ENCODE data around the gene PPP1R37. TPM values are rescaled to one million over a fixed set of nuclear protein-coding genes. Genes with fewer than 3 reads are reported as not detected.

The PPP1R37 gene
- total and polyA plus RNA-seq, 2 of the 13 experiments (the other 11 are each of a cell fraction or from before 2014, with no cell fraction given) = 9.0 to 14.3 TPM

DNA sequence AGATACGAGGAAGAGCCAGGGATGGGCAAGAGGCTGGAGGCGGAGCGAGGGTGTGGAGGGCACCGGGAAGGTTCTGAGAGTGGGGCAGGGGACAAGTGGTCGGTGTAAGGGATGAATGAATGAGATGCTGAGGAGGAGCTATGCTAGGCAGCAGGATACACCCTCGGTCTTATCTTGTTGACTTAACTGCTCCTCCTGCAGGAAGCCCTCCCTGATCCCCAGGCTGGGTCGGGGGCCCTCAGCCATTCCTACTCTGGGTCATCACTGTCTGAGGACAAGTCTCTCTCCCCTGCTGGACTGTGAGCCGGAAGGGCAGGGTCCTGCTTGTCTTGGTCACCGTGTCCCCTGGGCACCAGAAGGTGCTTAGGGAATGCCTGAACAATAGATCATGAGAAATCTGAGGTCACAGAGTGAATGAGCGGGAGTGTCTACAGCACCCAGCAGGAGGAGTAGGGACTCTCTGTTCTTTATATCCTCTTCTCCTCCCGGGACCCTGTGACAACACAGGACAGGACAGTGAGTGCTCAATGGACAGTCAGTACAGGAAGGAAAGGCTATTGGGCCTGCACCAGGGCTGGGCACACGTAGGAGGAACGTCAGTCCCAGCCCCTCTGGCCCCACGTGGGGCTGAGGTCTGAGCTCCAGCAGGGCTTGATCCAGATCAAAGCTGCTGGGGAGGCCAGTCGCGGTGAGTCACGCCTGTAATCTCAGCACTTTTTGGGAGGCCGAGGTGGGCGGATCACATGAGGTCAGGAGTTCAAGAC lies 61.3 kb downstream of the PPP1R37 start (continued):
- TF ChIP-seq, protein P1, sequence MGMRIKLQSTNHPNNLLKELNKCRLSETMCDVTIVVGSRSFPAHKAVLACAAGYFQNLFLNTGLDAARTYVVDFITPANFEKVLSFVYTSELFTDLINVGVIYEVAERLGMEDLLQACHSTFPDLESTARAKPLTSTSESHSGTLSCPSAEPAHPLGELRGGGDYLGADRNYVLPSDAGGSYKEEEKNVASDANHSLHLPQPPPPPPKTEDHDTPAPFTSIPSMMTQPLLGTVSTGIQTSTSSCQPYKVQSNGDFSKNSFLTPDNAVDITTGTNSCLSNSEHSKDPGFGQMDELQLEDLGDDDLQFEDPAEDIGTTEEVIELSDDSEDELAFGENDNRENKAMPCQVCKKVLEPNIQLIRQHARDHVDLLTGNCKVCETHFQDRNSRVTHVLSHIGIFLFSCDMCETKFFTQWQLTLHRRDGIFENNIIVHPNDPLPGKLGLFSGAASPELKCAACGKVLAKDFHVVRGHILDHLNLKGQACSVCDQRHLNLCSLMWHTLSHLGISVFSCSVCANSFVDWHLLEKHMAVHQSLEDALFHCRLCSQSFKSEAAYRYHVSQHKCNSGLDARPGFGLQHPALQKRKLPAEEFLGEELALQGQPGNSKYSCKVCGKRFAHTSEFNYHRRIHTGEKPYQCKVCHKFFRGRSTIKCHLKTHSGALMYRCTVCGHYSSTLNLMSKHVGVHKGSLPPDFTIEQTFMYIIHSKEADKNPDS (CRISPR knock-in tag; IDR thresholded peaks at IDR 0.05) = no peak
- TF ChIP-seq, protein P2, sequence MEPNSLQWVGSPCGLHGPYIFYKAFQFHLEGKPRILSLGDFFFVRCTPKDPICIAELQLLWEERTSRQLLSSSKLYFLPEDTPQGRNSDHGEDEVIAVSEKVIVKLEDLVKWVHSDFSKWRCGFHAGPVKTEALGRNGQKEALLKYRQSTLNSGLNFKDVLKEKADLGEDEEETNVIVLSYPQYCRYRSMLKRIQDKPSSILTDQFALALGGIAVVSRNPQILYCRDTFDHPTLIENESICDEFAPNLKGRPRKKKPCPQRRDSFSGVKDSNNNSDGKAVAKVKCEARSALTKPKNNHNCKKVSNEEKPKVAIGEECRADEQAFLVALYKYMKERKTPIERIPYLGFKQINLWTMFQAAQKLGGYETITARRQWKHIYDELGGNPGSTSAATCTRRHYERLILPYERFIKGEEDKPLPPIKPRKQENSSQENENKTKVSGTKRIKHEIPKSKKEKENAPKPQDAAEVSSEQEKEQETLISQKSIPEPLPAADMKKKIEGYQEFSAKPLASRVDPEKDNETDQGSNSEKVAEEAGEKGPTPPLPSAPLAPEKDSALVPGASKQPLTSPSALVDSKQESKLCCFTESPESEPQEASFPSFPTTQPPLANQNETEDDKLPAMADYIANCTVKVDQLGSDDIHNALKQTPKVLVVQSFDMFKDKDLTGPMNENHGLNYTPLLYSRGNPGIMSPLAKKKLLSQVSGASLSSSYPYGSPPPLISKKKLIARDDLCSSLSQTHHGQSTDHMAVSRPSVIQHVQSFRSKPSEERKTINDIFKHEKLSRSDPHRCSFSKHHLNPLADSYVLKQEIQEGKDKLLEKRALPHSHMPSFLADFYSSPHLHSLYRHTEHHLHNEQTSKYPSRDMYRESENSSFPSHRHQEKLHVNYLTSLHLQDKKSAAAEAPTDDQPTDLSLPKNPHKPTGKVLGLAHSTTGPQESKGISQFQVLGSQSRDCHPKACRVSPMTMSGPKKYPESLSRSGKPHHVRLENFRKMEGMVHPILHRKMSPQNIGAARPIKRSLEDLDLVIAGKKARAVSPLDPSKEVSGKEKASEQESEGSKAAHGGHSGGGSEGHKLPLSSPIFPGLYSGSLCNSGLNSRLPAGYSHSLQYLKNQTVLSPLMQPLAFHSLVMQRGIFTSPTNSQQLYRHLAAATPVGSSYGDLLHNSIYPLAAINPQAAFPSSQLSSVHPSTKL (CRISPR knock-in tag; IDR thresholded peaks at IDR 0.05) = peak; percentile 72
- peak; percentile 40; the same call in 1 of the 2 replicates for TF ChIP-seq ELF1 (CRISPR knock-in tag; IDR thresholded peaks at IDR 0.05)

DNA sequence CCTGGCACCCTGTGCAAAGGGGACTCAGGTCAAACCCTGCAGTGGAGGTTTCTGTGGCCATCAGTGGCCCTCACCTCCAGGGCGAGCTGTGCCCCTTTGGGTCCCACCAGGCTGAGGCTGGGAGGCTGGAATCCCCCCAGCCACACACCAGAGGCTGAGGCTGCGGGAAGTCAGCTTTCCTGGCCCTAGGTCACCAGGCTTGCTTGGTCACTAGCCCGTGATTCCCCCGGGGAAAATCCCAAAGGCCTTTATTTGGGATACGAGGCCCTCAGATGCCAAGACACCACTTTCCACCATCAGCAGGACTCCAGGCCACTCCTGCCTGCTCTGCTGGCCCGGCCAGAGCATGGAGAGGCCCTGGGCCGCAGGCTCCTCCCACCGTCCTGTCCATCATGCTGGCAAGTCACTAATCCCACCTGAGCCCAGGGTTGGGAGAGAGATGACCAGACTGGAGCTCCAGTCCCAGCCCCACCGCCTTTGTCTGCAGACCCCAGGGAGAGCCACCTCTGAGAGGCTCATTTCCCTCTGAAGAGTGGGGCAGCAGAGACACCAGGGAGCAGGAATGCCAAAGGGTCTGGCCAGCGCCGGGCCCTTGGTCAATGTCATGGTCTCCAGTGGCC lies 63.1 kb downstream of the PPP1R37 start:
- no peak overlapping the region for H2AFZ ChIP-seq (ENCODE audit: low read length)
- intact Hi-C loops (cut with micrococcal nuclease; ENCODE audit: unreplicated experiment) (no loop called here), in situ Hi-C loops (cut with HindIII; ENCODE audit: extremely low pct_ligation_motif_present, low pct_unique_long_range_greater_than_20kb) (no loop called here)
- peaks cover 82% of the 10 kb centered on the region for H3K4me1 ChIP-seq (ENCODE audit: insufficient read depth, low read length)
- H3K4me2 ChIP-seq (ENCODE audit: low read depth, low read length) = peak overlapping the region; percentile 58
- H3K4me3 ChIP-seq (replicated peaks in 1 of 3; ENCODE audit: insufficient read depth in 1 of 3, low read depth in 2 of 3, low read length in 3 of 3) = no peak overlapping the region
- H3K27me3 ChIP-seq (ENCODE audit: control insufficient read depth in 1 of 2, insufficient read depth in 2 of 2, low read length in 2 of 2) = peaks cover 9 to 52% of the 10 kb centered on the region in 2 experiments; a peak in 4 of 5 replicates
- WGBS (ENCODE audit: low lambda C conversion rate) = 20% methylated on average over 6 of the region's 11 CpGs
- no peaks in the 10 kb centered on the region for H3K36me3 ChIP-seq (replicated peaks in 1 of 2; ENCODE audit: control insufficient read depth in 1 of 2, insufficient read depth in 2 of 2, low read length in 2 of 2)
- no peak for DNase-seq (ENCODE audit: low spot score)
- BruUV-seq (replicated peaks) = no TSS peak
- ChIA-PET CTCF (ENCODE audit: low intra/inter-chr PET ratio, low total read pairs) (no interaction called here), POLR2A (no interaction called here)
- no peak for ATAC-seq
- no peaks in the 10 kb centered on the region for H3K9me3 ChIP-seq (ENCODE audit: low read length)
- no peak overlapping the region for H3K9ac ChIP-seq (ENCODE audit: insufficient read depth, low read depth, low read length)
- H4K20me1 ChIP-seq (ENCODE audit: insufficient read depth, low read length) = no peaks in the 10 kb centered on the region
- FAIRE-seq = no peak
- no peak overlapping the region for H3K27ac ChIP-seq (ENCODE audit: extremely low read length, insufficient read depth, low read length)
- H3K79me2 ChIP-seq (ENCODE audit: insufficient read depth, low read length) = no peaks in the 10 kb centered on the region
- TF ChIP-seq, protein P3, sequence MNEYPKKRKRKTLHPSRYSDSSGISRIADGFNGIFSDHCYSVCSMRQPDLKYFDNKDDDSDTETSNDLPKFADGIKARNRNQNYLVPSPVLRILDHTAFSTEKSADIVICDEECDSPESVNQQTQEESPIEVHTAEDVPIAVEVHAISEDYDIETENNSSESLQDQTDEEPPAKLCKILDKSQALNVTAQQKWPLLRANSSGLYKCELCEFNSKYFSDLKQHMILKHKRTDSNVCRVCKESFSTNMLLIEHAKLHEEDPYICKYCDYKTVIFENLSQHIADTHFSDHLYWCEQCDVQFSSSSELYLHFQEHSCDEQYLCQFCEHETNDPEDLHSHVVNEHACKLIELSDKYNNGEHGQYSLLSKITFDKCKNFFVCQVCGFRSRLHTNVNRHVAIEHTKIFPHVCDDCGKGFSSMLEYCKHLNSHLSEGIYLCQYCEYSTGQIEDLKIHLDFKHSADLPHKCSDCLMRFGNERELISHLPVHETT (CRISPR knock-in tag; conservative IDR thresholded peaks at IDR 0.05) = no peak
- TF ChIP-seq, protein P4, sequence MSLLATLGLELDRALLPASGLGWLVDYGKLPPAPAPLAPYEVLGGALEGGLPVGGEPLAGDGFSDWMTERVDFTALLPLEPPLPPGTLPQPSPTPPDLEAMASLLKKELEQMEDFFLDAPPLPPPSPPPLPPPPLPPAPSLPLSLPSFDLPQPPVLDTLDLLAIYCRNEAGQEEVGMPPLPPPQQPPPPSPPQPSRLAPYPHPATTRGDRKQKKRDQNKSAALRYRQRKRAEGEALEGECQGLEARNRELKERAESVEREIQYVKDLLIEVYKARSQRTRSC (CRISPR knock-in tag; IDR thresholded peaks at IDR 0.05; ENCODE audit: low read depth) = no peak
- TF ChIP-seq, protein P5, sequence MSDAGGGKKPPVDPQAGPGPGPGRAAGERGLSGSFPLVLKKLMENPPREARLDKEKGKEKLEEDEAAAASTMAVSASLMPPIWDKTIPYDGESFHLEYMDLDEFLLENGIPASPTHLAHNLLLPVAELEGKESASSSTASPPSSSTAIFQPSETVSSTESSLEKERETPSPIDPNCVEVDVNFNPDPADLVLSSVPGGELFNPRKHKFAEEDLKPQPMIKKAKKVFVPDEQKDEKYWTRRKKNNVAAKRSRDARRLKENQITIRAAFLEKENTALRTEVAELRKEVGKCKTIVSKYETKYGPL (CRISPR knock-in tag; IDR thresholded peaks at IDR 0.05) = no peak
- TF ChIP-seq, protein P6, sequence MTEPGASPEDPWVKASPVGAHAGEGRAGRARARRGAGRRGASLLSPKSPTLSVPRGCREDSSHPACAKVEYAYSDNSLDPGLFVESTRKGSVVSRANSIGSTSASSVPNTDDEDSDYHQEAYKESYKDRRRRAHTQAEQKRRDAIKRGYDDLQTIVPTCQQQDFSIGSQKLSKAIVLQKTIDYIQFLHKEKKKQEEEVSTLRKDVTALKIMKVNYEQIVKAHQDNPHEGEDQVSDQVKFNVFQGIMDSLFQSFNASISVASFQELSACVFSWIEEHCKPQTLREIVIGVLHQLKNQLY (CRISPR knock-in tag; IDR thresholded peaks at IDR 0.05) = no peak
- TF ChIP-seq, protein P7, sequence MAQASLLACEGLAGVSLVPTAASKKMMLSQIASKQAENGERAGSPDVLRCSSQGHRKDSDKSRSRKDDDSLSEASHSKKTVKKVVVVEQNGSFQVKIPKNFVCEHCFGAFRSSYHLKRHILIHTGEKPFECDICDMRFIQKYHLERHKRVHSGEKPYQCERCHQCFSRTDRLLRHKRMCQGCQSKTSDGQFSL (CRISPR knock-in tag; IDR thresholded peaks at IDR 0.05) = no peak
- no peak for TF ChIP-seq ZSCAN31 (CRISPR knock-in tag; IDR thresholded peaks at IDR 0.05; ENCODE audit: low read depth)
- TF ChIP-seq TBX2 (CRISPR knock-in tag; IDR thresholded peaks at IDR 0.05; ENCODE audit: borderline replicate concordance) = 0 out of 2 replicates have a peak, but pooled peaks have one; percentile 19

Measured in HepG2 (cell line).